COLO829 (cell line): ENCODE data around the gene XRCC1.
"Not testable (repeated sequence)": the region's sequence is repeated elsewhere in the genome, so short reads cannot be mapped to it uniquely, and the experiment has no call there.

ENCODE experiments used
- DNase-seq: peaks from one replicate; pipeline ENCODE4 v3.0.0; 2012; ENCODE audit warnings: low spot score

XRCC1 gene

GRCh38 chr19:43575955-43576878, 890 bp upstream of the XRCC1 start:
- no peak for DNase-seq

GRCh38 chr19:43574424-43575155, 737 bp downstream of the XRCC1 start:
- peak; percentile 13 for DNase-seq

- no peak for DNase-seq
These were observed 3.1 kb downstream of the XRCC1 start for GRCh38 chr19:43572171-43572588.

- DNase-seq, result no peak
These were observed 5.0 kb downstream of the XRCC1 start for GRCh38 chr19:43570174-43570791.

- DNase-seq, result no peak
These were observed 5.7 kb downstream of the XRCC1 start for GRCh38 chr19:43569657-43570056.

GRCh38 chr19:43564800-43565199, 10.5 kb downstream of the XRCC1 start:
- DNase-seq, result no peak

- DNase-seq, result no peak
These were observed 11.4 kb downstream of the XRCC1 start for GRCh38 chr19:43563816-43564457.

GRCh38 chr19:43562698-43563241, 12.6 kb downstream of the XRCC1 start:
- peak; percentile 50 for DNase-seq

GRCh38 chr19:43562226-43562697, 13.1 kb downstream of the XRCC1 start:
- no peak for DNase-seq

- no peak for DNase-seq
These were observed 14.0 kb downstream of the XRCC1 start for GRCh38 chr19:43561139-43561970.

GRCh38 chr19:43560687-43561086, 14.6 kb downstream of the XRCC1 start:
- DNase-seq, result no peak

- DNase-seq, result peak; percentile 51
These were observed 20.0 kb downstream of the XRCC1 start for GRCh38 chr19:43555185-43555770.

- DNase-seq, result no peak
These were observed 20.9 kb downstream of the XRCC1 start for GRCh38 chr19:43554317-43554895.

GRCh38 chr19:43553656-43554055, 21.7 kb downstream of the XRCC1 start:
- DNase-seq, result no peak

GRCh38 chr19:43552616-43553015, 22.7 kb downstream of the XRCC1 start:
- DNase-seq, result no peak

GRCh38 chr19:43552198-43552450, 23.2 kb downstream of the XRCC1 start:
- no peak for DNase-seq

- DNase-seq, result no peak
These were observed 23.7 kb downstream of the XRCC1 start for GRCh38 chr19:43551399-43552197.

GRCh38 chr19:43548706-43549105, 26.6 kb downstream of the XRCC1 start:
- DNase-seq, result no peak

GRCh38 chr19:43547926-43548325, 27.4 kb downstream of the XRCC1 start:
- not testable (repeated sequence) for DNase-seq

GRCh38 chr19:43546581-43546980, 28.7 kb downstream of the XRCC1 start:
- DNase-seq, result no peak
